Skeletal muscle tissue (tissue), 2 donors: Measurements from ENCODE around the gene LUC7L. TPM values are rescaled to one million over a fixed set of nuclear protein-coding genes. Genes with fewer than 3 reads are reported as not detected.

Experiments used
- small RNA-seq: library from RNA; depleted of rRNA; stranded (forward); fragments of <200 nt; gene quantifications from one replicate; pipeline ENCODE3, GENCODE V24; 2014
- total RNA-seq: library from RNA; depleted of rRNA; stranded (reverse); fragments of >200 nt; gene quantifications from one replicate; pipeline ENCODE4 v1.2.3, GENCODE V29; 2014

The LUC7L gene
- total RNA-seq, 1 donor from 2014 or later, result 38.1 TPM

Small RNAs within 50 kb of the gene (small RNA-seq; reads per million reads assigned to genes)
- gene RF00019, result not detected

Other genes with a start within 250 kb of the LUC7L start
- 4.2 TPM for gene POLR3K, start 175.8 kb downstream of the LUC7L start, total RNA-seq
- gene SNRNP25, start 175.6 kb downstream of the LUC7L start, total RNA-seq, result 16.2 TPM
- gene RHBDF1, start 156.8 kb downstream of the LUC7L start, total RNA-seq, result 19.8 TPM
- gene MPG, start 151.2 kb downstream of the LUC7L start, total RNA-seq, result 72.0 TPM
- gene NPRL3, start 90.8 kb downstream of the LUC7L start, total RNA-seq, result 12.5 TPM
- 1.0 TPM for gene HBZ, start 76.8 kb downstream of the LUC7L start, total RNA-seq
- gene HBM, start 63.5 kb downstream of the LUC7L start, total RNA-seq, result 151 TPM
- gene HBA2, start 56.6 kb downstream of the LUC7L start, total RNA-seq, result 5,761 TPM
- gene HBA1, start 52.8 kb downstream of the LUC7L start, total RNA-seq, result 2,922 TPM
- gene HBQ1, start 49.0 kb downstream of the LUC7L start, total RNA-seq, result 14.1 TPM
- 23.5 TPM for gene FAM234A, start 5.4 kb upstream of the LUC7L start, total RNA-seq
- 0.52 TPM for gene RGS11, start 46.5 kb upstream of the LUC7L start, total RNA-seq
- gene ARHGDIG, start 51.1 kb upstream of the LUC7L start, total RNA-seq, result 1.0 TPM
- gene PDIA2, start 53.7 kb upstream of the LUC7L start, total RNA-seq, result under 0.01 TPM
- gene AXIN1, start 123.3 kb upstream of the LUC7L start, total RNA-seq, result 8.9 TPM
- 43.3 TPM for gene MRPL28, start 141.1 kb upstream of the LUC7L start, total RNA-seq
- gene PGAP6, start 152.5 kb upstream of the LUC7L start, total RNA-seq, result 11.0 TPM
- gene NME4, start 167.8 kb upstream of the LUC7L start, total RNA-seq, result 21.4 TPM
- 2.6 TPM for gene DECR2, start 172.4 kb upstream of the LUC7L start, total RNA-seq
- 5.2 TPM for gene RAB11FIP3, start 196.2 kb upstream of the LUC7L start, total RNA-seq